Stimulated activated naive B cell treated with anti-CD40 and anti-IgM and Interleukin-4, amounts not matched to agents 10 μg/mL and 1 μg/mL and 100 μg/mL, for 72 hours (primary cell): ENCODE data around the gene ANKIB1.
"Not testable (repeated sequence)": the region's sequence is repeated elsewhere in the genome, so short reads cannot be mapped to it uniquely, and the experiment has no call there.

Experiments
- ATAC-seq, 2 donors: fragments of 150-1000 bp; cut with Tn5 transposase; replicated peaks; 2 replicates each; pipeline ENCODE4 v1.10.0; 2021; ENCODE audit warnings: moderate library complexity in 1 of 2
- DNase-seq: peaks from one replicate; pipeline ENCODE4 v3.0.0; 2021
- H3K27ac Mint-ChIP-seq: one replicate; pipeline ENCODE4 v1.8.0; 2022; ENCODE audit warnings: mild to moderate bottlenecking, mixed read lengths
- H3K27me3 Mint-ChIP-seq, 2 donors: one replicate each; pipeline ENCODE4 v1.8.0; 2022; ENCODE audit warnings: mixed read lengths in 2 of 2
- H3K36me3 Mint-ChIP-seq, 2 donors: one replicate each; pipeline ENCODE4 v1.8.0; 2022; ENCODE audit warnings: mixed read lengths in 2 of 2, mild to moderate bottlenecking in 1 of 2
- H3K4me1 Mint-ChIP-seq, 2 donors: one replicate each; pipeline ENCODE4 v1.8.0; 2022; ENCODE audit warnings: mixed read lengths in 2 of 2, mild to moderate bottlenecking in 1 of 2
- H3K4me3 Mint-ChIP-seq, 2 donors: one replicate each; pipeline ENCODE4 v1.8.0; 2022; ENCODE audit warnings: mild to moderate bottlenecking in 2 of 2, mixed read lengths in 2 of 2, moderate library complexity in 1 of 2
- H3K9me3 Mint-ChIP-seq, 2 donors: one replicate each; pipeline ENCODE4 v1.8.0; 2022; ENCODE audit warnings: mixed read lengths in 2 of 2, mild to moderate bottlenecking in 1 of 2

The ANKIB1 gene

DNA sequence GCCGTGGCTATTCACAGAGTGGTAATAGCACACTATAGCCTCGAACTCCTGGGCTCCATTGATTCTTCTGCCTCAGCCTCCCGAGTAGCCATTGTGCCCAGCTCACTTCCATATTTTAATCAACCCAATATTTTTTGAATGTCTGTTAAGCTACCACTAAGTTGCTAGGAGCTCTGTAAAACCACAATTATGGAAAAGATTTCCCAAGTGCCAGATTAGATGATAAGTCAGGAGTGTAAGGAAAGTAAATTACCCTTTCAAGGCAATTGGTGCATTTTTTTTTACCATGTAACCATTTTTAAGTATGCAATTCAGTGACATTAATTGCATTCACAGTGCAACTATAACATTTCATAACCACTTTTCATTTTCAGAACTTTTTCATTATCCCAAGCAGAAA lies 114.0 kb downstream of the ANKIB1 start:
- DNase-seq (no peak), ATAC-seq (no peak)
- Mint-ChIP-seq H3K36me3 (peaks cover 35 to 45% of the 10 kb centered on the region in 2 donors), H3K4me3 (no peak overlapping the region), H3K27me3 (no peaks in the 10 kb centered on the region), H3K27ac (no peak overlapping the region), H3K9me3 (peaks cover 0 to 3% of the 10 kb centered on the region in 2 donors), H3K4me1 (no peaks in the 10 kb centered on the region)

DNA sequence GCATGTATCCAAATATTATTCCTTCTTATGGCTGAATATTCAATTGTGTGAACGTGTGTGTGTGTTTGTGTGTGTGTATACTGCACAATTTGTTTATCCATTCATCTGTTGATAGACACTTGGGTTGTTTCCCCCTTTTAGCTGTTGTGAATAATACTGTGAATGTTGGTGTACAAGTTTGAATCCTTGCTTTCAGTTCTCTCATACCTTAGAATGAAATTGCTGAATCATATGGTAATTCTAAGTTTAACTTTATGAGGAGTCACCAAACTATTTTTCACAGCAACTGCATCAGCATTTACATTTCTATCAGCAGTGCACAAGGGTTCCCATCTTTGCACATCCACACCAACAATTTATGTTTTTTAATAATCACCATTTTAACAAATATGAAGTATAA lies 114.6 kb downstream of the ANKIB1 start:
- Mint-ChIP-seq H3K4me3 (no peak overlapping the region), H3K9me3 (peaks cover 0 to 3% of the 10 kb centered on the region in 2 donors), H3K27me3 (no peaks in the 10 kb centered on the region), H3K36me3 (peaks cover 39 to 50% of the 10 kb centered on the region in 2 donors), H3K27ac (no peak overlapping the region), H3K4me1 (no peaks in the 10 kb centered on the region)
- ATAC-seq (no peak), DNase-seq (no peak)

DNA sequence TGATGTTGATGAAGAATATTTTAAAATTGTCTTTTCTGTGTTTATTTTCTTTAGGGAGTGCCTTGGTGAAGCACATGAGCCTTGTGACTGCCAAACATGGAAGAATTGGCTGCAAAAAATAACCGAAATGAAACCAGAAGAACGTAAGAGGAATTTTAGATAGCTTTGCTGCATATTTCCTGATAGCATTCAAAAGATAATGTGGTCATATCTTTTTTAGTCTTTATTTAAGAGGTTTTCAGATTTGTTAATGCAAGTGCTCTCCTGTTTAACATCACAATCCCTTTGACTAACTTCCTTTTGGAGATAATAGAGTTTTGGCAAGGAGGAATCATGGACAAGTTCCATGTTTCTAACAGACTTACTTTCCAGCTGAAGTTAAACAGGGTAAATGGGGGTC lies 116.4 kb downstream of the ANKIB1 start:
- no peak for ATAC-seq
- DNase-seq: no peak
- Mint-ChIP-seq H3K36me3 (peaks cover 46 to 58% of the 10 kb centered on the region in 2 donors), H3K27ac (no peak overlapping the region), H3K27me3 (no peaks in the 10 kb centered on the region), H3K9me3 (peaks cover 0 to 3% of the 10 kb centered on the region in 2 donors), H3K4me3 (no peak overlapping the region), H3K4me1 (no peaks in the 10 kb centered on the region)

DNA sequence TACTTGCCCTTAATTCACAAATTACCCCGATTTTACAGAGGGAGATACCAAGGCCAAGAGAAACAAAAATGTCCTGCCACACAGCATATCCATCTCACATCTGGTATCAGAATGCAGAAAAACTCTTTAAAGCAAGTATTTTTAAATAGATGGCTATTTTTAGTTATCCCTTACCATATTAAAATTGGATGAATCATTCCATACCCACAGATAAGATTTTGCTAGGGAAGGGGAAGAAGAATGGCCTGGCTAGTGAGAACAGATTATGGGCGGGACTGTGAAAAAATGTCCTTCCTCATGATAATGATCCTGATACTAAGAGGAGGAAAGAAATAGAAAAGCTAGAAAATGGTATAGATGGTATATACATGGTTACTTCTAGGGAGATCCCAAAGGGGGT lies 121.0 kb downstream of the ANKIB1 start:
- H3K4me1 Mint-ChIP-seq: no peaks in the 10 kb centered on the region
- H3K27me3 Mint-ChIP-seq: no peaks in the 10 kb centered on the region
- no peaks in the 10 kb centered on the region for H3K9me3 Mint-ChIP-seq
- DNase-seq (no peak), ATAC-seq (no peak)
- no peak overlapping the region for H3K27ac Mint-ChIP-seq
- H3K36me3 Mint-ChIP-seq: peaks cover 39 to 66% of the 10 kb centered on the region in 2 donors
- no peak overlapping the region for H3K4me3 Mint-ChIP-seq

DNA sequence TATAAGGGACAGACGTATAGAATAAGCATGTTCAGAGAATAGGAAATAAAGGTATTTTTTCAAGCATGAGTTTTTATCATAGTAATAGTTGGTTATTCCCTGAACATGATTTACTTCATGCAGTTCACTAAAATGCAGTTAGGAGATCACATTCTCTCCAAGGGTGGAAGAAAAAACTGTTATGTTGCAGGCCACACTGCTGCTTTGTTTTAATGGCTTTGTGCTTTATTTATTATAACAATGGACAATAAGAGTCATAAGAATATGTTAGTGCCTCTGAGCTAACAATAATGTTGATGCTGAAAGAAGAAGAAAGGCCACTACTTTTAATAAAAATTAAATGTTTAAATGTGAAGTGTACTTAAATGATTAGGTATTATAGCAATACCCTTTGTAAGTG lies 123.0 kb downstream of the ANKIB1 start:
- no peak overlapping the region for H3K27ac Mint-ChIP-seq
- no peak for DNase-seq
- no peak for ATAC-seq
- H3K9me3 Mint-ChIP-seq: no peaks in the 10 kb centered on the region
- peaks cover 28 to 56% of the 10 kb centered on the region in 2 donors for H3K36me3 Mint-ChIP-seq
- no peaks in the 10 kb centered on the region for H3K4me1 Mint-ChIP-seq
- no peaks in the 10 kb centered on the region for H3K27me3 Mint-ChIP-seq
- H3K4me3 Mint-ChIP-seq: no peak overlapping the region

DNA sequence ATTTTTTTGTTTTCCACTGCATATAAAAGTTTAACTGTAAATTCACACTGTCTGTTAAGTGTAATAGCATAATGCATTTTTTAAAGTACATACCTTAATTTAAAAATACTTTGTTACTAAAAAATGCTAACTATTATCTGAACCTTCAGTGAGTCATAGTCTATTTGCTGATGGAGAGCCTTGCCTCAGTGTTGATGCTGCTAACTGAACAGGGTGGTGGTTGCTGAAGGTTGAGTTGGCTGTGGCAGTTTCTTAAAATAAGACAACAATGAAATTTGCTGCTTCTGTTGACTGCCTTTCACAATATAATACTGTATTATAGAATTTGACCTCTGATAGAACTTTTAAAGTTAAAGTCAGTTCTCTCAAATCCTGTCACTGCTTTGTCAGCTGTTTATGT lies 129.2 kb downstream of the ANKIB1 start:
- peaks cover 0 to 4% of the 10 kb centered on the region in 2 donors for H3K4me1 Mint-ChIP-seq
- no peaks in the 10 kb centered on the region for H3K27me3 Mint-ChIP-seq
- DNase-seq (no peak), ATAC-seq (no peak)
- H3K36me3 Mint-ChIP-seq: peaks cover 28 to 40% of the 10 kb centered on the region in 2 donors
- H3K27ac Mint-ChIP-seq: no peak overlapping the region
- H3K9me3 Mint-ChIP-seq: no peaks in the 10 kb centered on the region
- H3K4me3 Mint-ChIP-seq: no peak overlapping the region

DNA sequence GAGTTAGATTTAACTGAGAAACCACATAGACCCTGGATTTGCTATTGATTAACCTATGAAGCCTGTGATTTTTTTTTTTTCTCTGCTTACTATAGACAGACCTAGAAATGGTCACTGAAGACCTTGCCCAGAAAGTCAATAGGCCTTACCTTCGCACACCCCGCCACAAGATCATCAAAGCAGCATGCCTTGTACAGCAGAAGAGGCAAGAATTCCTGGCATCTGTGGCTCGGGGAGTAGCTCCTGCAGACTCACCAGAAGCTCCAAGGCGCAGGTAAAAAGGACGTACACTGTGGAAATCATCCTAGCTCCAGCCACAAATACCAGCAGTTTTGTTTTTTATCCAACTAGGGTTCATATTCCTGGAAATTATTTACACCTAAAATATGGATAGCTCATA lies 145.3 kb downstream of the ANKIB1 start:
- no peak overlapping the region for H3K4me3 Mint-ChIP-seq
- no peak for ATAC-seq
- DNase-seq: no peak
- H3K36me3 Mint-ChIP-seq: peaks cover 11 to 18% of the 10 kb centered on the region in 2 donors
- no peaks in the 10 kb centered on the region for H3K9me3 Mint-ChIP-seq
- H3K27ac Mint-ChIP-seq: no peak overlapping the region
- H3K4me1 Mint-ChIP-seq: no peaks in the 10 kb centered on the region
- no peaks in the 10 kb centered on the region for H3K27me3 Mint-ChIP-seq

DNA sequence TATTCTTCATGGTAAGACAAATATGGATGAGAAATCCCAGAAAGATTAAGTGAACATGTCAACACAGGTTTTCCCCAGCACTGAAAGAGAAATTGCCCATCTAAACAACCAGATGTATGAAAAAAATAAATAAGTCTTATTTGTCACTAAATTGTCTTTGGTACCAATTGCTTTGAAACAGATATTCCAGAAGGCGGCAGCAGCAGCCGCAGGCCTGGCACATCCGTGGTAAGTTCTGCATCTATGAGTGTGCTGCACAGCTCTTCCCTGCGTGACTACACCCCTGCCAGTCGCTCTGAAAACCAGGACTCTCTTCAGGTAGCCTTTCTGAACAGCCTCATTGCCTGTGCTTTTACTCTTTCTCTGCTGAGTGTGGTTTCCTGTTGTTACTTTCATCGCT lies 151.8 kb downstream of the ANKIB1 start:
- DNase-seq (no peak), ATAC-seq (no peak)
- Mint-ChIP-seq H3K4me1 (no peaks in the 10 kb centered on the region), H3K4me3 (no peak overlapping the region), H3K27me3 (no peaks in the 10 kb centered on the region), H3K27ac (no peak overlapping the region), H3K9me3 (no peaks in the 10 kb centered on the region), H3K36me3 (peaks cover 14 to 16% of the 10 kb centered on the region in 2 donors)

DNA sequence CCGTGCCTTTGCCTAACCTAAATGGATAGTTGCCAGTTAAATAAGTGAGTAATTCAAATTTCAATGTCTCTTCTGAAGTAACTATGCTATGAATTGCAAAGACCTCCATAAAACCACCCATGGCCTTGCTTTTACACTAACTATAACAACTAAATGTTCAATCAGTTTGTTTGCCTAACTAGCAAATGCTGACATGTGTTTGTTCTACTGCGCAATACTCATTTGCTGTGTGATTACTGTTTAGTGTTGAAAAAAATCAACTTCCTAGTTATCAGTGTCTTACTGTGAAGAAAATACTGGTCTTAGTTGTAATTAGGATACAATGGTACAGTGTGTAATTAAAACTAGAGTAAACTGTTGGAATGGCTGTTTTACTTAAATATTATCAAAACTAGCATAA lies 154.2 kb downstream of the ANKIB1 start:
- H3K36me3 Mint-ChIP-seq: peaks cover 16 to 22% of the 10 kb centered on the region in 2 donors
- no peak overlapping the region for H3K4me3 Mint-ChIP-seq
- no peaks in the 10 kb centered on the region for H3K4me1 Mint-ChIP-seq
- ATAC-seq (no peak), DNase-seq (no peak)
- H3K27me3 Mint-ChIP-seq: no peaks in the 10 kb centered on the region
- H3K9me3 Mint-ChIP-seq: no peaks in the 10 kb centered on the region
- no peak overlapping the region for H3K27ac Mint-ChIP-seq

DNA sequence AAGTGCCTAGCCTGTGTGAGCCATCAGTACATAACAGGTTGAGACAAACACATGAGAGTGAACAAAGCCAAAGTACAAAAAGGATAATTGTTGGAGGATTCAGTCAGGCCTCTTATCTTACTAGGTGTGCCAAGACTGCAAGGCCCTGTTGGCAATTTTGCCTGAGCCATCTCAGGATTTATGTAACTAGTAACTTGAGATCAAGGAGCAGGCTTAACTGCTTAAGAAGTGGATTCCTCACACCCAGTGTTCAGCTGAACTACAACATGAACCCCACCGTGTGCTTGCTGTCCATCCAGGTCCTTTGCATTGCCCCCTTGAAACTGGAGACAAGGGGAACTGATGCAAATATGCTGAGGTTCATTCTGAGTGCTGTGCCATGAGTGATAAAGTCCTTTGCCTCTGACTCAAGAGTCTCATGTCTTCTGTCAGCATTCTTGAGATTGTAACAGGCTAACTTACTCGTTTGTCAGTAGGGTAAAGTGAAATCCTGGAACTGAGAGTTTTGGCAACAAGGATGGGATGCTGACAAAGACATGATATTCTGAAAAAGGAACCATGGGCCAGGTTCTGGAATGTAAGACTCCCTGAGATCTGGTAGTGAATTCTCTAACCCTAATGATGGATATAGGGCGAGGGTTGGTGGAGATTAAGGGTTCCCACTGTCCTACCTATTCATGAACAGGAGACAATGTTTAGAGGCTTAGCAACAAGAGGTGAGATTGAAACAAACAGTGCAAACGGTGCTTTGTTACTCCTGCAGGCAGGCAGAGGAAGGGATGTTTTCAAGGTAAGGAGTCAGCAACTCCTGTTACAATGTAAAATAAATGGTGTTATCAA lies 157.4 kb downstream of the ANKIB1 start:
- ATAC-seq (no peak), DNase-seq (no peak)

DNA sequence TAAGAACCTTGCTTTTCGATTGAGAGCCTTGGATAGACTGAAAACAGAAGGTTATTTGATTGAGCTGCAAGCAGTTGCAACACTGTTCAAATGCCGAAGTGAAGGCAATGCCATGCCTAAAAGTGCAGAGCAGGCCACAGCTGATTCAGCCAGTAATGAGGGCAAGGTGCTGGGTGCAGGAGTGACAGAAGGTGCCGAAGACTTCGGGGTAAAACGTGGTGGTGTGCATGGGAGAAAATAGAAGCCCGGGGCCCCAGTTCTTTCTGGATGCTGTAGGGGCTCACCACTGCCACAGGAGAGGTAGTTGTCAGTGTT lies 157.9 kb downstream of the ANKIB1 start:
- no peak overlapping the region for H3K27ac Mint-ChIP-seq
- H3K4me1 Mint-ChIP-seq: no peaks in the 10 kb centered on the region
- ATAC-seq (no peak), DNase-seq (no peak)
- H3K27me3 Mint-ChIP-seq: no peaks in the 10 kb centered on the region
- no peaks in the 10 kb centered on the region for H3K9me3 Mint-ChIP-seq
- H3K4me3 Mint-ChIP-seq: no peak overlapping the region
- peaks cover 1 to 9% of the 10 kb centered on the region in 2 donors for H3K36me3 Mint-ChIP-seq

More for the DNA sequence above, 157.4 kb downstream of the ANKIB1 start:
- Mint-ChIP-seq H3K9me3 (no peaks in the 10 kb centered on the region), H3K4me1 (no peaks in the 10 kb centered on the region), H3K27me3 (no peaks in the 10 kb centered on the region), H3K27ac (peak overlapping the region; percentile 73), H3K36me3 (peaks cover 6 to 15% of the 10 kb centered on the region in 2 donors), H3K4me3 (no peak overlapping the region)

DNA sequence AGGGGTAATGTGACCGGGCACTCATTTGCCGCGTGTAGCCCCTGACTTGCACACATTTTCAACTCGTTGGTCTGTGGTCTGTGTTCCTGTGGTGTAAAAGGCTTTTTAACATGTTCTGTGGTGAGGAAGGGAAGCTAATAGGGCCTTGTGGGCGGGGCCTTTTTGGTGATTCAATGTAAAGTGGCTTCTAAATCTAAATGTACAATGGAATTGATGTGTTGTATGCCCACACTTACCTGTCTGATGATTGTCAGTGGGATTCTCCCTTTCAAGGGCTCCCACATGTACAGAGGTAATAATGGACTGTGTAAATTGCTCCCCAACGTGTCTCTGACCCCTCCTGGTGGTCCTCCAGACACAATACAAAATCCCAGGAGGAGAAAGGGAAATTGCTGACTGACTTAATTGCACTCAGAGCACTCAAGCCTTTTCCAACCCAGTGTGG lies 158.4 kb downstream of the ANKIB1 start:
- no peak for DNase-seq
- H3K27me3 Mint-ChIP-seq: peaks cover 0 to under 1% of the 10 kb centered on the region in 2 donors
- H3K36me3 Mint-ChIP-seq: peaks cover 1 to 8% of the 10 kb centered on the region in 2 donors
- no peak for ATAC-seq
- H3K4me3 Mint-ChIP-seq: no peak overlapping the region
- no peaks in the 10 kb centered on the region for H3K4me1 Mint-ChIP-seq
- H3K9me3 Mint-ChIP-seq: no peaks in the 10 kb centered on the region
- no peak overlapping the region for H3K27ac Mint-ChIP-seq

DNA sequence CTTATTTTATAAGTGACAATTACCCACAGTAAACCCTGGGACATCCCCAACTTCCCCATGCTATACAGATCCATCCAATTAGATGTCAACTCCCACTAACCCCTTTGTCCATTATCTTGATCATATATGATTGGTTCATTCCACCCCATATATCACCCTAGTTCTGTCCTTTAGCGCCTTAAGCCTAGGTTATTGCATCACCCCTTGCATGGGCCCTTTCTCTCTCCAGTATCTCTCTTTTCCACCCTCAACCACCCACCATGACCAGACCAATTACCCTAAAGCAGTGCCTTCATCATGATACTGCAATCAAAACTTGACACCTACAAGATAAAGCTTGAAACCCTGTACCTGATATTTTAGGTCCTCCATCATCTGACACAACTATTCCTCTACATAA lies 163.6 kb downstream of the ANKIB1 start:
- Mint-ChIP-seq H3K27me3 (peaks cover 11 to 14% of the 10 kb centered on the region in 2 donors), H3K9me3 (peaks cover 2 to 6% of the 10 kb centered on the region in 2 donors), H3K4me3 (no peak overlapping the region), H3K27ac (no peak overlapping the region), H3K36me3 (no peaks in the 10 kb centered on the region), H3K4me1 (no peaks in the 10 kb centered on the region)
- ATAC-seq (no peak), DNase-seq (no peak)

DNA sequence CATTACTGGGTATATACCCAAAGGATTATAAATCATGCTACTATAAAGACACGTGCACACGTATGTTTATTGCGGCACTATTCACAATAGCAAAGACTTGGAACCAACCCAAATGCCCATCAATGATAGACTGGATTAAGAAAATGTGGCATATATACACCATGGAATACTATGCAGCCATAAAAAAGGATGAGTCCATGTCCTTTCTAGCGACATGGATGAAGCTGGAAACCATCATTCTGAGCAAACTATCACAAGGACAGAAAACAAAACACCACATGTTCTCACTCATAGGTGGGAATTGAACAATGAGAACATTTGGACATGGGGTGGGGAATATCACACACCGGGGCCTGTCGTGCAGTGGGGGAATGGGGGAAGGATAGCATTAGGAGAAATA lies 164.4 kb downstream of the ANKIB1 start:
- not testable (repeated sequence) for ATAC-seq, H3K4me1 Mint-ChIP-seq, DNase-seq, H3K27ac Mint-ChIP-seq, H3K36me3 Mint-ChIP-seq, H3K4me3 Mint-ChIP-seq, H3K9me3 Mint-ChIP-seq
- H3K27me3 Mint-ChIP-seq: peaks cover 11 to 14% of the 10 kb centered on the region in 2 donors

DNA sequence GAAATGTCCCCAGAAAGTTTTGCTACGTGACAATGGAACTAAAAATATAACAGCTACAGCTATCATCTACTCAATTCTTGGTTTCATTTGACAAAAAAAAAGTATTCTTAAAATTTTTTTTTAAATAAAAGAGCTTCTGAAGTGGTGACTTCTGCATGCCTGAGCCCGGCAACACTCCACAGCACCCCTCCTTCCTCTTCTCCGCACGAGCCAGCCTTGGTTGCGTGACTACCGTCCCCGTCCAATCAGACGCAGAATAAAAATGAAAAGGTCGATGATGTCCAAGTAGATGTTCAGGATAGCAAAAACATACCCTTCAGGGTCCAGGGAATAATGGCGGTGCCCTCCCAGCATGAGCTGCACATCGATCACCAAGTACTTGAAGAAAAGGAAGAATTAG lies 167.0 kb downstream of the ANKIB1 start:
- Mint-ChIP-seq H3K27ac (no peak overlapping the region), H3K36me3 (no peaks in the 10 kb centered on the region), H3K27me3 (peaks cover 11 to 14% of the 10 kb centered on the region in 2 donors), H3K4me3 (no peak overlapping the region), H3K9me3 (peaks cover 2 to 6% of the 10 kb centered on the region in 2 donors), H3K4me1 (no peaks in the 10 kb centered on the region)
- DNase-seq (no peak), ATAC-seq (no peak)
